GM19238 (cell line): ENCODE data around the gene CRYBB3.
"Not testable (repeated sequence)": the region's sequence is repeated elsewhere in the genome, so short reads cannot be mapped to it uniquely, and the experiment has no call there.

Source experiments
- DNase-seq: peaks from one replicate; pipeline ENCODE4 v3.0.0; 2011; ENCODE audit warnings: low spot score; ENCODE audit not compliant: insufficient read length

The CRYBB3 gene

DNA sequence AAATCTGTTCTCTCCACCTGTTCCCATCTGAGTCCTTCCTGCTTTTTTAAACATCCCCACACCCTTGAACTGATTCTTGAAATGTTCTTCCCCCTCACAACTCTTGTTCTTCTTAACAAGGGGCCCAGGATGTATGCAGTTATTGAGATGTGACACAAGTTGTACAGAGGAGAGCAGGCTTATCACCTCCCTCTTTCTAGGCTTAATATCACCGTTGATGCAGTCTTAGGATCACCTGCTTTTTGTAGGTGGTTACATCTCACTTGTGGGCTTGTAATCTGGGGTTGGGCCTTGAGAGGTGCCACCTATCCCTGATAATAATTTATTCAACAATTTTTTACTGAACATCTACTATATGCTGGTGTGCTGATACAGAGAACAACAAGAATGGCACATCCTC lies 6.2 kb downstream of the CRYBB3 start:
- DNase-seq: no peak

DNA sequence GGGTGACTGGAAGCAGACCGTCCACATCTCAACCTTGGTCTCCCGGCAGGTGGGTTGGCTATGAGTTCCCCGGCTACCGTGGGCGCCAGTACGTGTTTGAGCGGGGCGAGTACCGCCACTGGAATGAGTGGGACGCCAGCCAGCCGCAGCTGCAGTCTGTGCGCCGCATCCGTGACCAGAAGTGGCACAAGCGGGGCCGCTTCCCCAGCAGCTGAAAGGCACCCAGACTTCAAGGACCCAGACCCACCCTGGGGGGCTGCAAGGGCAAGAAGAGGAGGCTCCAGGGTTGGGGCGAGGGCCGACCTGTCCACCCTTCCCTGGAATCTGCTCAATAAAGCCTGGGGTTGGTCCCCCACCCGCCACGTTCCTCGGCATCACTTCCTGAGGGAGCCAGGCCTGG lies 7.3 kb downstream of the CRYBB3 start:
- DNase-seq: no peak

DNA sequence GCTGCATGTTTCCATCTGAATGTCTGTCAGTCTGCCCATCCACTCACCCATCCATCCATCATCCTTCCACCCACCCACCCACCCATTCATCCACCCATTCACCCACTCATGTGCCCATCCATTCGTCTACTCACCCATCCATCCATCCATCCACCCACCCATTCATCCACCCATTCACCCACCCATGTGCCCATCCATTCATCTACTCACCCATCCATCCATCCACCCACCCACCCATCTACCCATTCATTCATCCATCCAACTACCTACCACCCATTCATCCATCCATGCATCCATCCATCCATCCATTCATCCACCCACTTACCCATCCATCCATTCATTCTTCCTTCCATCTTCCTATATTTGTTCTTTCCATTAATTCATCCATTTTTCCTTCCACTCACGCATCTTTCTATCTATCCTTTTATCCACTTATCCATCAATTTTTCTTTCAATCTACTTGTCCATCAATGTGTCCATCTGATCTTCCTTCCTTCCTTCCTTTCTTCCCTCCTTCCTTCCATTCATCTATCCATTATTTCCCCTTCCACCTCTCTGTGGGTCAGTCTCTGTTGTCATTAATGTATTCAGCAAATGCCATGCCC lies 8.0 kb downstream of the CRYBB3 start:
- no peak for DNase-seq

DNA sequence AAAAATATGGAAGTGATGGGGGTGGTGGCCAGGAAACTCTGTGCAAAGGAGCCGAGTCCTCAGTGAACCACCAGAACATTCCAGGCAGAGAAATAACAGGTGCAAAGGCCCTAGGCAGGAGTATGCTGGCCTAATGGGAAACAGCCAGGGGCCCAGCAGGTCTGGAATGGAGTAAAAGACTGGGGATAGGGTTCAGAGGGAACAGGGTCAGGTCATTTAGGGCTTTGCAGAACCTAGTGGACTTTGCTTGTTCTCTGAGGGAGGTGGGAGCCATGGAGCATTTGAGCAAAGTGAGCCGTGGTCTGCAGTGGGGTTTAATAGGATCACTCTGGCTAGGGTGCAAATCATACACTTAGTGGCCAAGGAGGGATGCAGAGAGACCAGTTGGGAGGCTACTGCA lies 8.7 kb downstream of the CRYBB3 start:
- DNase-seq: no peak

DNA sequence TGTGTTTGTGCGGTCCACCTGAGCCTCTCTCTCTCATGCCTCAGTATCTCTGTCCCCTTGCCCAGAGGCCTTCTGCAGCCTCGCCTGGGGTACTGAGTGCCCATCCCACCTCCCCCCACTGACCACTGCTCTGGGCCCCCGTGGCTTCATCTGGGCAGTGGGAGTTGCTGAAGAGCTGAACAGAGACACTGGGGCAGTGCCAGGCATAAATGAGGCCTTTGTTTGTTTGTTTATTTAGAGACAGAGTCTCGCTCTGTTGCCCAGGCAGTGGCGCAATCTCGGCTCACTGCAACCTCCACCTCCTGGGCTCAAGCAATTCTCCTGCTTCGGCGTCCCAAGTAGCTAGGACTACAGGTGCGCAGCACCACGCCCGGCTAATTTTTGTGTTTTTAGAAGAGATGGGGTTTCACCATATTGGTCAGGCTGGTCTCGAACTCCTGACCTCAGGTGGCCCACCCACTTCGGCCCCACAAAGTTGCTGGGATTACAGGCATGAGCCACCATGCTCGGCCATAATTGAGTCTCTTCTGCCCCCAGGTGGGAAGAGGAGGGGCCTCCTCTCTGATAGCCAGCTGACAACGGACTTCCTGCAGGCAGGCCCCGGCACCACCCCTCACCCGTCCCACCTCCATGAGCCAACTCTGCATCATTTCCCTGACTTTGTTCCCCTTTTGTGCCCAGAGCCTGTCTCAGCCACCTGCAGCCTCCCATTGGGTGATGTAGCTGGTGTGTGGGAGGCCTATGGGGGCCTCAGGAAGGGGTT lies 9.3 kb downstream of the CRYBB3 start:
- no peak for DNase-seq

DNA sequence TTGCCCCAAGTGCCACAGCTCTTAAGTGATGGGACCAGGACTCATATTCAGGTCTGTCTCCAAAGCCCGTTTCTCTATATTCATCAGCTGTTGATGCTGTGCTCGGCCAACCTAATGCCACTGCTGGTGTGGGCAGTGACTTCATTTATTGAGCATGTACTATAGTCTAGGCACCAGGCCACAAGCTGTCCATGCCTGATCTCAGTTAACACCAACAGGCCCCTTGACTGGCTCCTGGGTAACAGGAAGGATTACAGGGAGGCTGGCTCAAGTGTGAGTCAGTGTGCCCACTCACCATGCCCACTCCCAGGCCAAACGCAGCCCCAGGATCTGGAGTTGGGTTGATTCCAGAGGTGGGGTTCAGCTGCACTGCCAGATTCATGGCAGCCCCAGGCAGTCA lies 11.1 kb downstream of the CRYBB3 start:
- no peak for DNase-seq

DNA sequence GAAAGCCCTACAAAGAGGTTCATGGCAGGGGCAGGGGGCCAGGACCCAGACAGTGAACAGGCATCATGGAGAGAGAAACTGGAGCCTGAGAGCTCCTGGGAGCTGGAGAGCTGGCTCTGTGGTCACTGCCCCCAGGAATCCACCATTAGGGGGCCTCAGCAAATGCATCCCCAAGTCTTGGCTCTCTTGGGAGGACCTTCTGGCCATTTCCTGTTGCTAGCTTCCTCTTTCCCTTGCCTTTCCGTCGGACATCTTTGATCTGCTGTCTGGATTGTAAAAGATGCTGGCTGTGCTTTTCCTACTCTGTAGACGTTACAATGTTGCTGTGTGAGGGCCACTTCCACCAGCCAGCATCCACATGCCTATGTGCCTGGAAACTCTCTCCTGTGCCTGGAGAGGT lies 12.7 kb downstream of the CRYBB3 start:
- DNase-seq: no peak

DNA sequence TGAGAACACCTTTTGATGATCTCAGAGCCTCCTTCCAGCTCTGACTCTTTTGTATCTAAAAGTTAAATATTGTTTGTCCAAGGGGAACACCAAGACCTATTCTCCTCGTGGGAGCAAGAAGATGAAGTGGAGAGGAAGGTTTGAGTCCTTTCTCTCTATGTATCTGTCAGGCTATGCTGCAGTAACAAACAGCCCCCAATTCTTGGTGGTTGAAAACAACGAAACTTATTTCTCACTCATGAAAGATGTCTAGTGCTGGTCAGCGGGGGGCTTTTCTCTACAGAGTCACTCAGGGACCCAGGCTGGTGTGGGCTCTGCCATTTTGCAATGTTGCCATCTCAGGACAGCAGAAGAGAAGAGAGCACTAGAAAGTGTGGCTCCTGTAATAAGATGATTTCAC lies 13.6 kb downstream of the CRYBB3 start:
- DNase-seq: no peak

DNA sequence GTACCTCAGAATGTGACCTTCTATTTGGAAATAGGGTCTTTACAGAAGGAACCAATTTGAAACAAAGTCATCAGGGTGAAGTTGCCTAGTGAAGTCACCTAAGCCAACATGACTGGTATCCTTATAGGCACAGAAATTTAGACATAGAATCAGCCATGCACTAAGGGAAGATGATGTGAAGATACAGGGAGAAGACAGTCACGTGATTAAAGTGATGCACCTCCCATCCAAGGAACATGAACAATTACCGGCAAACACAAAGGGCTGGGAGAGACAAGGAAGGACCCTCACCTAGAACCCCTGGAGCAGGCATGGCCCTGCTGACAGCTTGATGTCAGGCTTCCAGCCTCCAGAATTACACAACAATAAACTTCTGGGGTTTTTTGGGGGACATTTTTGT lies 16.6 kb downstream of the CRYBB3 start:
- DNase-seq: no peak

DNA sequence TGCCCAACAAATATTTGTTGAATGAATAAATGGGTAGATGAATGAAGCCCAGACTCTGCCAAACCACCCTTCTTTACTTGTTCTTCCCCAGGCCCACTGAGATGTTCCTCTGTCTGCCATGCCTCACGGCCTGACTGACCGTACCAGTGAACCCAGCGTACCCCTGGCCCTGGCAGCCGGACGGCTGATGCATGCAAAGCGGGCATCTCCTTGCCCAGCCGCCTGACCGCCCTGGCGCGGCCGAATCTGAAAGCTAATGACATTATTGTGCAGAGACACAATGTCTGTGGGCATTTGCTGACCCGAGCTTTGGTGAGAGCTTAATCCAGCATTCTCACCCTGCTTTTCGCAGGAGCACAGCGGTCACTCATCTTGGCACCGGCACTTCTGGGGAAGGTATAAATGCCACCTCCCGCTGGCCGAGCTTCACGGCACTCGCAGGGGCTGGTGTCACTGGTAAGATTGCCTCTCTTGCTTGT lies 19.6 kb downstream of the CRYBB3 start, which contains the start of gene CRYBB2:
CRYBB2 (plus strand) TSS at position 429 of the 479 bp plus-strand sequence. CDS start 1,791 bp downstream, outside the sequence.
- no peak for DNase-seq

DNA sequence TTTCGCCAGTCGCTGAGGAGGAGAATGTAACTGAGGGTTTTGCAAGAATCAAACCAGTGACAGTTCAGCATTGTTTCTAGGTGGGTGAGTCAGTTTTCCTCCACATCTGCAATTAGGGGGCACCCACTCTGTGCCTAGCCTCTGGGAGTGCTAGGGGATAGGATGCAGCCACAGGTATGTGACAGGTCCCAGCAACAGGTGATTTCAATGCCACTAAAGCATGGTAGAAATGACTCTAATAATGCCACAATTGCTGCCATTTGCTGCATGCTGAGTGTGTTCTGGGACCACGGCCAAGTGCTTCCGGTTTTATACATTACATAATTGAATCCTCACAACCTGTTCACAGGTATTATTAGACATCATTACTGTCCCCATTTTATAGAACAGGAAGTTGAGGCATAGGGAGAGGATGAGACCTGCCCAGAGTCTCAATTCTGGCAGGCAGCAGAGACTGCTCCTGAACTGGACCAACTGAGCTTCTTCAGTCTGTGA lies 20.3 kb downstream of the CRYBB3 start:
- no peak for DNase-seq

DNA sequence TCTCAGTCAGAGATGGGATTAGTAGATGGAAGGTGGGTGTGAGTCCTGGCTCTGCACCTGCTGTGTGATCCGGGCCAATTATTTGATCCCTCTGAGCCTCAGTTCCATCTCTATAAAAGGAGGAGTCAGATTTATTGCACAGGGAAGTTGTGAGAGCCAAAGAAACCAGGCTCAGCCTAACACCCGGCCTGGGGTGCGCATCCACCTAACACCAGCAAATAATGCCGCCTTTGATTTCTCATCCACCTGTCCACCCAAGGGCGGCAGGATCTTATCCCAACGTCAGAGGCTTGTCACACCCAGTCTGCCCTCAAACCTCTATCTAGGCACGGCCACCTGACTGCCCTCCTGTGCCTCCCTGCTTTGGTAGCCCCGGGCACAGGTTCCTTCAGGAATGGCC lies 22.1 kb downstream of the CRYBB3 start:
- DNase-seq: no peak

DNA sequence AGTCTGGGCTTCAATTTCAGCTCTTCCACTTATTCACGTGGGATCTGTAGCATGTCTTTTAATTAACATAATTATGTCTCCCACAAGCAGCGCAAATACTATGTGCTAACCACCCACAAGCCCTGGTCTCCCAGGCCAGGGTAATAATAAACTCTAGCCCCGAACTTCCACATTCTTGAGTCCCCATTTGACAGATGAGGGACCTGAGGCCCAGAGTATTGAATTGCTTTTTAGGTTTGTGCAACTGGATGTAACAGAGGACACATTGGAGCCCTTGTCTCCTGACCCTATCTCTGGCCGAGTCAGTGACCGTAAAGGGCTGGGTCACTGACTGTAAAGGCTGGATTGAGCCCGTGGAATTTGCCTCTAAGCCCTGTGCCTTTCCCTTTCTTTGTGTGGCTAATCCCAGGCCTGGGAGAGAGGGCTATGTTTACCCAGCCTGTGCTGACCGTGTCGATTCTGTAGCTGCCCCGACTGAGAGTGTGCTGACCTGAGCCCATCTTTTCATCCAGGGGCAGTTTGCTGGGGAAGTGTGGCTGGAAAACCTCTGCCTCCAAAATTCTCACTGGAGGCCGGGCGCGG lies 23.7 kb downstream of the CRYBB3 start:
- no peak for DNase-seq

DNA sequence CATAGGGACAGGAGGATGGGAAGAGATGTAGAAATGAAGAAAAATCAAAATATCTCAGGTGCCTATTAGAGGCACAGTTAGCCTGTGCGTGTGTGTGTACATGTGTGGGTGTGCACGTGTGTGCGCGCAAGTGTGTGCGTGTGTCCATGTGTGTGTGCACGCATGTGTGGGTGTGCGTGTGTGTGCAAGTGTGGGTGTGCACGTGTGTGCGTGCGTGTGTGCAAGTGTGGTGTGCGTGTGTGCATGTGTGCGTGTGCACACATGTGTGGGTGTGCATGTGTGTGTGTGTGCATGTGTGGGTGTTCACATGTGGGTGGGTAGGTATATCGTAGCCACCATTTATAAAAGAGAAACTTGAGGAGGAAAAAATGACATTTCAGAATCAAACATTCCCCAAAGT lies 29.2 kb downstream of the CRYBB3 start:
- DNase-seq: no peak

DNA sequence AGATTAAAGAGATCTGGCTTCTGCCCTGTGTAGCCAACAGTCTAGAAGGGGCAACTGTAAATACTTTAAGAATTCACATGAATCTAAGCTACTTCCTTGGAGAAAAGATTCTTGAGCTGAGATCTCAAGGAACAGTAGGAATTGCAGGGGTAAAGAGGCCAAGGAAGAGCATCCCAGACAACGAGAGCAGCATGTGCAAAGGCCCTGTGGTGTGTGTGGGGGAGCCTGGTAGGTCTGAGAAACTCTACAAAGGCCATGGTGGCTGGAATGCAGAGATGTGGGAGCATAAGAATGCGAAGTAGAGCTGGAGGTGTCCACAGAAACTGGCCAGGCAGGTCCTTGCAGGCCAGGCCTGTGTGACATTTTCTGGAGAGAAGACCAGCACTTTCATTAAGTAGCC lies 31.1 kb downstream of the CRYBB3 start:
- DNase-seq: not testable (repeated sequence)

DNA sequence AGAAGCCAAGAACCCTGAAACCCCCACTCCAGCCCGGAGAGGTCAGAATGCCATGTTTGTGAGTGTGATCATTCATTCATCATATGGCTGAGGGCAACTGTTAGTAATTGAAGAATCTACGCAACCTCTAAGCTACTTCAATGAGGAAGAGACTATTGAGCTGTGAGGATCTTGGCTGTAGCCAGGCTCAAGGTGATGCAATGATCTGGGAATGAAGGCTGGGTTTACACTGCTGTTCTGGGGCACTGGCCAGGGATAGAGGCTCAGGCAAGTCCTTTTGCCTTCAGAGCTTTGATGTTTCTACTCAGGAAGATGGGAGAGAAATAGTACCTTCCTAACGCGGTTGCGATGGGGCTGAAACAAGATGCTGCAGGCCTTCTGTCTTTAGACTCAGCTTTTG lies 32.6 kb downstream of the CRYBB3 start:
- no peak for DNase-seq

DNA sequence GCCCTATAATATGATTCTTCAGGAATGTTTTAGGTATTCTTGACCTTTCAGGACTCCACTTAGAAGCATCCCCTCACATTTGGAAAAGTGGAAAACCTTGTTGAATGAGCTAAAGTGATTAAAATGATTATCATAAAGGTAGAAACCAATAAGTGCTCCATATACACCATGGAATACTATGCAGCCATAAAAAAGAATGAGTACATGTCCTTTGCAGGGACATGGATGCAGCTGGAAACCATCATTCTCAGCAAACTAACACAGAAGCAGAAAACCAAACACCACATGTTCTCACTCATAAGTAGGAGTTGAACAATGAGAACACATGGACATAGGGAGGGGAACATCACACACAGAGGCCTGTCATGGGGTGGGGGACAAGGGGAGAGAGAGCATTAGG lies 34.0 kb downstream of the CRYBB3 start:
- not testable (repeated sequence) for DNase-seq

DNA sequence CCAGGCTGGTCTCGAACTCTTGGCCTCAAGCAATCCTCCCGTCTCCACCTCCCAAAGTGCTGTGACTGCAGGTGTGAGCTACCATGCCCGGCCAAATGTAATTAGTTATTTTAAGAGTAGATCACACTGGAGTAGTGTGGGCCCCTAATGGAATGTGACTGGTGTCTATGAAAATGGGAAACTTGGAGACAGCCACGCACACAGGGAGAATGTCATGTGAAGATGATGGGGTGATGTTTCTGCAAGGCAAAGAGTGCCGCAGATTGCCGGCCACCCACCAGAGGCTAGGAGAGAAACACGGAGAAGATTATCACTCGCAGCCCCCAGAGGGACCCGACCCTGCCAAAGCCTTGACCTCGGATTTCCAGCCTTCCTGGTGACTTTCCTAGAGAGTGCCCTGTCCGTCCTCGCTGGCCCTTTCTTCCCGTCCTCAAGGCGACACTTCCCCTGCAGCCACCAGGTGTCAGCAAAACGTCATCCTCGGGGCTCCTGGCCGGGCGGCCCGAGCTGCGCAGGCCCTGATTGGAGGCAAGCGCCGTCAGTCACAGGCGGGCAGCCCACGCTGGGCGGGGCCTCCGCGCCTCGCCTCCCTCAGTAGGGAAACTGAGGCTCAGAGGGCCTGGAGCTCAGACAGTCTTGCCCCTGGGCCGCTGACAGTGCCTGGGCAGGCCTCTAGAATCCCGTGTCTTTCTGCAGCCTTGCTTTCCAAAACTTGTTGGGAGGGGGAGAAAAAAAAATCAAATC lies 36.1 kb downstream of the CRYBB3 start:
- DNase-seq: peak; percentile 95

DNA sequence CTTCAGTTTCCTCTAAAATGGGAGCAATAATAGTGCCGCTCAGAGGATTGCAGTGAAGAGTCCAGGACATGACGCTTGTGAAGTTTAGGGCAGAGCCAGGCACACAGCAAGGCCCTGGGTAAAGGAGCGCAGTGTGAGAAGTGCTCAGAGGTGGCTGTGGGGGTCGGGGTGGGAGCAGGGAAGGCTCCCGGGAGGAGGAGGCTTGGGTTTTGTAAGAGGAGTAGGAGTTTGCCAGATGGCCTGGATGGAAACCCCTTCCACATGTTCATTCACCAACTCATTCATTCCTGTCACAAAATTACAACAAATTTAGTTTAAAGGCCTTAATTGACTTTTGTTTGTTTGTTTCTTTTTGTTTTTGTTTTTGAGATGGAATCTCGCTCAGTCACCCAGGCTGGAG lies 36.8 kb downstream of the CRYBB3 start:
- DNase-seq: no peak

DNA sequence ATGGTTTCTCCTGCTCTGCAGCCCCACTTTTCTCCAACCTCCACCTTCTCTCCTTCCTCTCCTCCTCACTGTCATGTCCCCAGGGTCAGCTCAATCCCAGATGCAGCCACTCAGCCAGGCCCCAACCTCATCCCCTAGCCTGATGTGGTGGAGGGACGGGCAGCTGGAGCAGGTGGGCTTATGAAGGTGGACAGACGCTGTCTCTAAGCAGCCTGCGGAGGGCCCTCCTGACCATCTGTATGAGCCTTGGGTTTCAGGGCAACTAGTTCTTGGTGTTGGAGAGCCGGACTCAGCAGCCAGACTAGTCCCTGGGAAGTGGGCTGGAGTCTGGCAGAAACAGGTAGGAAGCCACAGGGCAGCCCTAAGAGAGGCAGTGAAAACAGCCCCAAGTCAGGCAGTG lies 37.8 kb downstream of the CRYBB3 start:
- no peak for DNase-seq

DNA sequence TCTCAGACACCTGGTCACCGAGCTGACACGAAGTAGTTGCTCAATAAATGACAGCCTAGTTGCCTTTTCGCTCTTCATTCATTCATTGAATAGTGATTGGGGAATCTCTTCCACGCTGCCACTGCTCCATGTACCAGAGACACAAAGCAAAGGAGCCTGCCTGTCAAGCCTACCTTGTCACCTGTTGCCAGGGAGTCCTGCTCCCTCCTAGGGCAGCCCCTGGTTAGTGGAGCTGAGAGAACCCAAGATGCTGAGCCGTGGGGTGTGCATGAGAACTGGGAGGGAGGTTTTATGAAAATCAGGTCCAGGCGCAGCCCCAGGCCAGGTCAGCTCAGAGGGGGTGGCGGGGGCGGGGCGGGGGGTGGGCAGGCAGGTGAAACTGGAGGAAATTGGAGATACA lies 38.4 kb downstream of the CRYBB3 start:
- DNase-seq: not testable (repeated sequence)

DNA sequence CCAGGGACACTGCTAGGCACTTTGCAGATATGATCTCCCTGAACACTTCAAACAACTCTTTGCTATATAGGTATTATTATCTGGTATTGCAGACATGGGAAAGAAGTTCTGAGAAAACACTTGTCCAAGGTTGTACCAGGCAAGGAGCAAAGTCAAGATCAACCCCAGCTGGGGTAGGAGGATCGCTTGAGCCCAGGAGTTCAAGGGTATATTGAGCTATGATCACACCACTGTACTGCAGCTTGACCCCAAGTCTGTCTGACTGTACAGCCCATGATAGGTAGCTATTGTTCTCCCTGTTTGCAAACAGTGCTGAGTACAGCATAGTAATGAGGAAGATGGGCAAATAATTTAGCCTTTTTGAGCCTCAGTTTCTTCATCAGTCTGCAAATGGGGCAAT lies 55.5 kb downstream of the CRYBB3 start:
- not testable (repeated sequence) for DNase-seq
